T-helper 1 cell treated with Interleukin-12 subunit alpha and Interleukin-12 subunit beta and Interleukin-4 antibody, amounts not matched to agents 30 ng/mL and 1 ng/mL, for 36 hours (primary cell): Measurements from ENCODE around the gene MRPL14. TPM values are rescaled to one million over a fixed set of nuclear protein-coding genes. Genes with fewer than 3 reads are reported as not detected.
"Not testable (repeated sequence)": the region's sequence is repeated elsewhere in the genome, so short reads cannot be mapped to it uniquely, and the experiment has no call there.

Experiments used
- intact Hi-C: fragments of 100-400 bp; cut with micrococcal nuclease; formaldehyde crosslinking; loops from one replicate; pipeline ENCODE4 v1.15.1; 2024
- total RNA-seq: library from RNA; stranded (reverse); gene quantifications from 2 replicates; pipeline ENCODE4 v1.2.3, GENCODE V29; 2022

Gene MRPL14
- total RNA-seq, 1 donor from 2014 or later, result 54.6 TPM

- intact Hi-C loops, result no loop called here
These were observed 22.7 kb downstream of the MRPL14 start for GRCh38 chr6:44104481-44105021.

DNA sequence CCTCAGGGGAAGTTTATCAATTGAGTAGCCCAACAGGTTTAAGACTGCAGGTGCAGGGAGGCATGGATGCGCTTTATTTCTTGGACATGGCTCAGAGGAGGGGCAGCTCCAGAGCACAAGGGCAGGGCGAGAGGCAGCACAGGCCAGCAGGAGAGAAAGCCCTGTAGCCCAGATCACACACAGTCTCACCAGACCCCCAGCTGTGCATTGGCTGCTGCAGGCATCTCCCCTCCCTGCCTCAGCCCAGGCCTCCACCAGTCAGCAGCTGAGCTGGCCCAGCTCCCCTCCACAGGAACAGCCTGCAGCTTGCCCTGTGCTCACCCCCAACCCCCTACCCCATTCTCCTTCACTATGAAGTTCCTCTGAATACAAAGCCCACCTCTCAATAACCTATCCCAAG lies 24.7 kb downstream of the MRPL14 start:
- intact Hi-C loops, result no loop called here

- intact Hi-C loops, result no loop called here
These were observed 25.4 kb downstream of the MRPL14 start for GRCh38 chr6:44101832-44102231.

DNA sequence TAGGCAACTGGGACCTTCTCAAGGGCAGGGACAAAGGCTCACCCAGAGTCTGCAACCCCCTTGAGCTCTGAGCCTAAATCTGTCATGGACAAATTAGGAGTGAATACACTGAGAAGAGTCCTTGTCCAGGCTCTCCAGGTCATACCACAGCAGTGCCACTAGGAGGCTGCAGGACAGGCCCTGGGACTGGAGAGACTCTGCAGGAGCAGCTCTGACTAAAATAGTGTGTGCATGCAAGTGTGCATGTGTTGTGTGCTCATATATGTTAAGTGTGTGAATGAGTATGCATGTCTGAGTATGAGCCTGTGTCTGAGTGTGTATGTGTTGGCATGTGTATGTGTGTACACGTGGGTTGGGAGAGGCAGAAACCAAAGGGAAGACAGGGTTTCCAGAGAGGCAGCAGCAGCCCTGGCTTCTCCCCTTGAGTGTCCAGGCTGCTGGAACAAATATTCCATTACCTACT lies 27.1 kb downstream of the MRPL14 start:
- intact Hi-C loops, result loop anchor here (1.0 kb wide), 1 partner anchor 238 kb away; no protein-coding TSS in a partner anchor

- intact Hi-C loops, result loop anchor here (2.0 kb wide), 1 partner anchor 28 kb away; the partner anchor contains the start of genes MRPL14 and TMEM63B
These were observed 28.1 kb downstream of the MRPL14 start for GRCh38 chr6:44099192-44099591.

- intact Hi-C loops, result loop anchor here (2.0 kb wide), 1 partner anchor 29 kb away; the partner anchor contains the start of genes MRPL14 and TMEM63B
These were observed 29.4 kb downstream of the MRPL14 start for GRCh38 chr6:44097782-44098317.

- intact Hi-C loops, result loop anchor here (1.0 kb wide), 3 partner anchors 56 to 242 kb away; no protein-coding TSS in a partner anchor
These were observed 30.6 kb downstream of the MRPL14 start for GRCh38 chr6:44096612-44097011.

DNA sequence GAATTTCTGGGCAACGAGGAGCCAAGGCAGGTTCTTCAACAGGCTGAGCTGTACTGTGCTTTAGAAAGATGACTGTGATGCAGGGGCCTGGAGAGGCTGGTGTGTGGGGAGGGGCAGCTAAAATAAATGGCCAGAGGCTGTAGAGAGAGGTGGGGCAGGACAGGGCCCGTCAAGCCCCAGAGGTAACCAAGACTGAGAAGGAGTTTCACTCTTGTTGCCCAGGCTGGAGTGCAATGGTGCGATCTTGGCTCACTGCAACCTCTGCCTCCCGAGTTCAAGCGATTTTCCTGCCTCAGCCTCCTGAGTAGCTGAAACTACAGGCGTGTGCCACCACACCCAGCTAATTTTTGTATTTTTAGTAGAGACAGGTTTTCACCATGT lies 32.0 kb downstream of the MRPL14 start:
- intact Hi-C loops, result not testable (repeated sequence)

- intact Hi-C loops, result no loop called here
These were observed 32.6 kb downstream of the MRPL14 start for GRCh38 chr6:44094403-44095242.

GRCh38 chr6:44093750-44094402 lies 33.4 kb downstream of the MRPL14 start:
- intact Hi-C loops, result no loop called here

DNA sequence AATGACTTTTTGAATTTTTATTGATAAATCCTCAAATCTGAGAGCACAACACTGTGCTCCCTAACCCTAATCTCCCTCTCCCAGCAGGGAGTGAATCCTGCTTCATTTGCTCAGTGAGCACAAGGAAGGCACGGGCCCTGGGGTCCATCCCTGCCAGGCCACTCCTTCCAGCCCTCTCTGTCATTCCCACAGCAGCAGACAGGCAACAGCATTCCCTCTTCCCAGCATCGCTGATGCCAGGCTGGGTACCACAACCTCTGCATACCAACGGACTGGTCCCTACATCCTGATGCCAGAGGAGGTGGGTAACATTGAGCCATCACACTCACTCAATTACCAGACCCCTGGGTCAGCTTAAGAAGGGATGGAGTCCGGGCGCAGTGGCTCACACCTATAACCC lies 34.2 kb downstream of the MRPL14 start:
- intact Hi-C loops, result no loop called here

DNA sequence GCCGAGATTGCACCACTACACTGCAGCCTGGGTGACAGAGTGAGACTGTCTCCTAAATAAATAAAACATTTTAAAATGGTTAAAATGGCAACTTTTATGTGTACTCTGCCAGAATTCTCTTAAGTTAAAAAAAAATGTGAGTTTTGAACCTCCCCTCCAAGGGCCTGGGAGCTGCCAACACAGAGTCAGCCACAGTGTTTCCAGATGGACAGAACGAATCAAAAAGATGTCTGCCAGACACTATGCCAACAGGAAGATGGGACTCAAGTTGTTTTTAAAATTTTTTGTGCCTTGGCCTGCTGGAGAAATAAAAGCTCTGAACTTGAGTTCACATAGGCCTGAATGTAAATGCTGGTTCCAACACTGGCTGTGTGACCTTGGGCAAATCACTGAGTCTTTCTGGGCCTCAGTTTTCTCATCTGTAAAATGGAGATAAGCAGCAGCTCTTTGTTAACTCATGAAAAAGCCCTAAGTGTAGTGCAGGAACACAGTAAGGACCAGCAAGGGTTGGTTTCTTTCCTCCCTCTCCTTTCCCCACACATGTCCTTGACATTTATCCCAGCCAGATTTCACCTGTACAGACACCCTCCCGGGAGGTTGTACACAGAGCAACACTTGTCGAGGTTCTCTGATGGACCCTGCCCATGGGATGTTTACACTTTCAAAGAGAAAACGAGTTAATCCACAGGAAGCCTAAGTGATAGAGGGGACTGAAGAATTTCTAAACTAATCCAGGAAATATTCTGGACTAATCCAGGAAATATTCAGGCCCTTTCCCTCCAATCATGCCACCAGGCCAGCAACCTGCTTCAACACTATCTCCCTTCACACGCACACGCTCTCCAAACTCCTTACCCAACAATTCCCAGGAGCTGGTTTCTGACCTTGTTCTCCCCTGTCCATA lies 35.0 kb downstream of the MRPL14 start:
- intact Hi-C loops, result no loop called here

DNA sequence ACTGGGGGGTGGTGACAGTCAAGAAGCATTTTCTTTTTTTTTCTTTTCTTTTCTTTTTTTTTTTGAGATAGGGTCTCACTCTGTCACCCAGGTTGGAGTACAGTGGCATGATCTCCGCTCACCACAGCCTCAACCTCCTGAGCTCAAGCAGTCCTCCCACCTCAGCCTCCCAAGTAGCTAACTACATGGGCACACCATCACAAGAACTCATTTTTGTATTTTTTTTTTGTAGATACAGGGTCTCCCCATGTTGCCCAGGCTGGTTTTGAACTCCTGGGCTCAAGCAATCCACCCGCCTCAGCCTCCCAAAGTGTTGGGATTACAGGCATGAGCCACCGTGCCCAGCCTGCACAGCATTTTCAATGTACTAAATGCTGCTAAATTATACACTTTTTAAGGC lies 35.9 kb downstream of the MRPL14 start:
- intact Hi-C loops, result not testable (repeated sequence)

DNA sequence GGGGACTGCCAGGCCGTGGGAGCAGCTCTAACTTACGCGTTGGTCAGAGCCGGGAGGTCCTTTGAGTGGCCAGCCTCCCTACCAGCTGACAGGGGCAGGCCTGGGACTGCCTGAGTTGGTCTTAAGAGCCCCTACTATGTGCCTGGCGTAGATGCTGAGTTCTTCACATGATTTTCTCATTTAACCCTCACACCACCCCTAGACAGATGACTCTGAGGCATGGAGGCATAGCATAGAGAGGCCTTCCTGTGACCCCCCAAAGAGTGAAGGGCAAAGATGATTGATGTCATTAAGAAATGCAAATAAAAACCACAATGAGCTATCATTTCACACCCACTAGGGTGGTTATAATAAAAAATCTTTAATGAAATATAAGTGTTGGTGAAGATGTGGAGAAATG lies 36.8 kb downstream of the MRPL14 start:
- intact Hi-C loops, result no loop called here

DNA sequence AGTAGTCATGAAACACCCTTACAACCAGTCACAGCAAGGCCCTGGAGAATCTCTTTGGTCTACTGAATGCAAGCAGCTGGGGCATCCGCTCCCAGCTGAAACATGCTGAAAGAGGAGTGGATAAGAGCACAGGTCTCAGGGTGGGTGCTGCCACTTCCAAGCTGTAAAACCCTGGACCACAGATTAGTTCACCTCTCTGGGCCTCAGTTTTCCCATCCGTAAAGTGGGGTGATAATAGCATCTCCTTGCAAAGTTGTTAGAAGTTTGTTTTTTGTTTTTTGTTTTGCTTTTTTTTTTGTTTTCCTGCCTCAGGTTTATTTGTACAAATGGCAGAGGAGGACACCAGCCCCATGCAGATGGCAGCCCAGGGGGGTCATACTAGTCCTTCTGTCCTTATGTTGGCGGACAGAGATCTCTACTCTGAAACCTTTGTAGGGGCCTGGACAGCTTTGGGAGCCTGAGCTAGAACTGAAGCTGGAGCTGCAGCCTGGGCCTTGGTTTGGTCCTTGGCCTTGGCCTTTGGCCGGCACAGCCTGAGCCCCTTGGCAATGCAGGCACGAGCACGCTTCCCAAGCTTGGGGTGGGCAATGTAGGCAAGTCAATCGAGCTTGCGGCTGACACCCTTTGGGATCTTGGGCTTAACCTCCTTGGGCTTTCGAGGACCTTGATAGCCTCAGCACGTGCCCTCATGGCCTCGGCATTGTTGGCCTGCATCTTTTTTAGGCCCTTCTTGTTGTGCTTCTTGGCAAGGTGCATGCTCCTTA lies 38.2 kb downstream of the MRPL14 start:
- intact Hi-C loops, result no loop called here

GRCh38 chr6:44087623-44088022 lies 39.6 kb downstream of the MRPL14 start:
- intact Hi-C loops, result no loop called here

DNA sequence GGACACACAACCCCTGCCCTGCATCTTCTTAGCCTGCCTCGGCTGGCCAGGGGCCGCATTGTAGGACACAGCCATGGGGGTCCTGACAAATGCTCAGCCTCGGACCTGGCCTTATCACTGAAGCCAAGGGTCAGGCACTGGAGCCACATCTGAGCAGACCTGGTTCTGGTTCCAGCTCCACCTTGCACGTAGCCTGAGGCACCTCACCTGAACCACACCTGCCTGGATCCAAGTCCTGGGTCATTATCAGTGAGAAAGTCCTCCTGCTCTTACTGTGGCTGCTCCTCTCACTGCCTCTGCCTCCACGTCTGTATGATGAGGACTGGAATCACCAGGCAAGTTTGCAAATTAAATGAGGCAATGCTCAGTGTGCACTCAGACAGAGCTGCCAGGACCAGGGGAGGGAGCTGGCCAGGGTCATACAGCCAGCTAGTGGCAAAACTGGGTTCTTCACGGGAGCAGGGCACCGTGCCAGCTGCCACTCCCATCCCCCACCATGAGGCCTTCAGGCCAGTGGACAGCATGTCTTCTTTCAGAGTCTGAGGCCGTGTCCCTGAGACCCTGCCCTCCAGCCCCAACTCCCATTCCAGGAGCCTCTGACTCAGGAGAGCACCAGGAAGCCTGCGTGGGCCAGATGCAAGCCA lies 40.2 kb downstream of the MRPL14 start:
- intact Hi-C loops, result no loop called here

DNA sequence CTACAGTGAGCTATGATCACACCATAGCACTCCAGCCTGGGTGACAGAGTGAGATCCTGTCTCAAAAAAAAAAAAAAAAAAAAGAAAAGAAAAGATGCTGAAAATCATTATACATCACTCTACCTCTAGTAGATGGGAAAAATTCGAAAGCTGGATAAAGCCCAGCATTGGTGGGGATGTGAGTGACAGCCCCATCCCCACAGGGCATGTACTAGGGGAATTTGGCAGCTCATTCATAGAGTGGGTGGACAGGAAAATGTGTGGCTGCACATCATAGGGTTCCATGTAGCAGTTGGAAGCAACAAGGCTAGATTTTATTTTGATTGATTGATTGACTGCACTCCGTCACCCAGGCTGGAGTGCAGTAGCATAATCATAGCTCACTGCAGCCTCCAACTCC lies 42.0 kb downstream of the MRPL14 start:
- intact Hi-C loops, result no loop called here

- intact Hi-C loops, result no loop called here
These were observed 42.8 kb downstream of the MRPL14 start for GRCh38 chr6:44084231-44085014.
